ENCODE data around the gene GNAQ.
"Not testable (repeated sequence)": the region's sequence is repeated elsewhere in the genome, so short reads cannot be mapped to it uniquely, and the experiment has no call there.

GNAQ gene

DNA sequence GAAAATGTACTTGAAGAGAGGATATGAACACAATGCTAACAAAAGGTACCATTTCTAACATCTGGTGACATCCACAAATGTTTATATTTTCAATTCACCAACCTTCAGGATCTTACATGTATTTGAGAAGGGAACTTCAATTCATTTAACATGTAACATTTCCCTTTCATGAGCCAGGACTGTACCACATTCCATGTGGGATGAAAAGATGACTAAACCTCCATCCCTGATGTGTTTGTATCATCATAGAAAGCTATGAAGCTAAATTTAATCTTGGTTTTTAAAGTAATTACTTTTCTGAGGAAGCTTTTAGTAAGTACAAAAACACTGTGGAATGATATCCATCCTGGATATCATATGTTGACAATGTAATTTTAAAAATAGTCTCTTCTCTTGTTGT, 305.3 kb downstream of the GNAQ start:
- DNase-seq (ENCODE audit: low read depth, low spot score): no peak
- no peak overlapping the region for H3K27ac ChIP-seq

DNA sequence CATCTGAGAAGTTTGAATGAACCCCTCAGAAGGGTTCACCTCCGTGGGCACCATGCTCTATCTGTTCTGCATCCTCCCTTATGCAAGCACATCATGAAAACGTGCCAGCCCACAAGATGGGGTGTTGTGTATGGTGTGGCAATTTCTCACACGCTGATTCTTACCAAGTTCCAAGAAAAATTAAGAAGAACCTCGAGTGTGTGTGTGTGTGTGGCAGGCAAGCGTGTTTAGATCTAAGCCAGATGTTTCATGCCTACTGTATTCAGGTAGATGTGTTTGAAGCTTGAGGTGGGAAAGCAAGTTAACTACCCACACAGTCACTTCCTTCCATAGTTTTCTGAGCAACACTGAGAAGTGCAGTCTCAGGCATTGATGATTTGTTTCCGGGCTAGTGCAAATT, 305.8 kb downstream of the GNAQ start:
- no peak for DNase-seq (ENCODE audit: low read depth, low spot score)
- H3K27ac ChIP-seq: no peak overlapping the region

DNA sequence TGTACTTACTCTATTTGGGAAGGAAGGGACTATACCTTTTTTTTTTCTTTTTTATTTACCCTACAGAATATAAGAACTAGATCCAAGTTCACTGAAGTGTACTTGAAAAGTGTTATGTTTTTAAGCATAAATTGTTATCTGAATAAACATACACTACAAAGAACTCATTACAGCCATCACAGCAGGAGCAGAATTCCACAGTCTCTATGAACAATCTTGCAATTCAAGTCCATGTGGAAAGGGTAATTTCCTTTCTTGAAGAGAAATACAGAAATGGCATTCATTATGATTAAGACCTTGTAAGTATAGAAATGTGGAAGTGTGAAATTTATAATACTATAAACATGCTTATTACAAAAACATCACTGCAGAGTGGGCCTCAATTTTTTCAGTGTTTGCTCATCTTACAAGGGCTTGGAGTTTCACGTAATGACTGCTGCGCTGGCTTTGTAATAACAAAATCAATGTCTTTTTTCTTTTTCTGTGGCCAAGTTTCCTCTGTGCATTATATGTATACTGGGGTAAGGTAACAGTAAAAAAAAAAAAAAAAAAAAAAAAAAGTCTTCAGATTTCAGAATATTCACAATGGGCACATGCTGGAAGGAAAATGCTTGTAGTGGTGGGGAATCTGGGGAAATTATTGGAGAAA, 306.4 kb downstream of the GNAQ start:
- no peak overlapping the region for H3K27ac ChIP-seq

DNA sequence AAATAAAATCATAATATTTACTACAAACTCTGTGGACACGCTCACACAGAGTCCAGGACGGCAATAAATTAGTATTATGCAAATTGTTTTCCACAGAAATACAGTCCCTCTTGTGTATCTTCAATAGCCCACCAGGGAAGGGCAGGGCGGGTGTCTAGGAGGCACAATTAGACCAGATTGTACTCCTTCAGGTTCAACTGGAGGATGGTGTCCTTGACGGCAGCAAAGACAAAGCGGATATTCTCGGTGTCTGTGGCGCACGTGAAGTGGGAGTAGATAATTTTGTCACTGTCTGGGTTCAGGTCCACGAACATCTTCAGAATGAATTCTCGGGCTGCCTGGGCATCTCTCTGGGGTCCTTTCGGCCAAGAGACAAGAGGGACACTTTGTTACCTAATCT, 310.5 kb downstream of the GNAQ start:
- not testable (repeated sequence) for H3K27ac ChIP-seq; DNase-seq (ENCODE audit: low read depth, low spot score)

More for the DNA sequence above, 306.4 kb downstream of the GNAQ start:
- no peak for DNase-seq (ENCODE audit: low read depth, low spot score)

DNA sequence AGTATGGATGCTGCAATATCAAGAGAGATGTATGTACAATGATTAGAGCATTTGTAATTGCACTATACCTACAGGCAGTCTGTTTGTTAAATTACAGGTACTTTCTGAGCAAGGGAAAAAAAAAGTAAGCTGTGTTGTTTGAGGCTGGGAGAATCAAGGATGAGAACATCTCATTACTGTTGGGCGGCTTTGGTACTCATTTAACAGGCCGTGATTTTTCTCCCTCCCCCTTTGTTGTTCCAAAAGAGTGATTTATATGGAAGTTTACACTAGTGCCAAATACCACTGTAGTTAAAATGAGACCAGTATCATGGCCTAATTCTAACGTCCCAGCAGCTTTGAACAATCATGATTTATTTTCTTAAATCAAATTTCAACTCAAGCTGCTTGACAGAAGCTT, 312.3 kb downstream of the GNAQ start:
- DNase-seq (ENCODE audit: low read depth, low spot score): no peak

DNA sequence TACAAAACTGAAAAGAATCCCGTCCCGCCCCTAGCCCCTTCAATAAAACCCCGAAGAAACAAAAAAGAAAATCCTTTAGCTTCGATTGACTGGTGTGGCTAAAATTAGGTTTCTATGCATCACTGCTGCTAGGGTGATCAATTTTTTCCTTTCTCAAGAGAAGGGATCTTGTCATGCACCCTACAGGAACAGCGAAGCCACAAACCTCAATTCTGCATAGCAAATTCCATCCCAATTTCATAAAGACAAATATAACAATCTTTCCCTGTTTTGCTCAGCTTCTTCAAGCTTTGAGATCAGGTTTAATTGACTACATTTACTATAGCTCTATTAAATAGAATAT, 313.3 kb downstream of the GNAQ start:
- H3K27ac ChIP-seq: peak overlapping the region; percentile 43
- not testable (repeated sequence) for DNase-seq (ENCODE audit: low read depth, low spot score)

More for the DNA sequence above, 312.3 kb downstream of the GNAQ start:
- no peak overlapping the region for H3K27ac ChIP-seq

DNA sequence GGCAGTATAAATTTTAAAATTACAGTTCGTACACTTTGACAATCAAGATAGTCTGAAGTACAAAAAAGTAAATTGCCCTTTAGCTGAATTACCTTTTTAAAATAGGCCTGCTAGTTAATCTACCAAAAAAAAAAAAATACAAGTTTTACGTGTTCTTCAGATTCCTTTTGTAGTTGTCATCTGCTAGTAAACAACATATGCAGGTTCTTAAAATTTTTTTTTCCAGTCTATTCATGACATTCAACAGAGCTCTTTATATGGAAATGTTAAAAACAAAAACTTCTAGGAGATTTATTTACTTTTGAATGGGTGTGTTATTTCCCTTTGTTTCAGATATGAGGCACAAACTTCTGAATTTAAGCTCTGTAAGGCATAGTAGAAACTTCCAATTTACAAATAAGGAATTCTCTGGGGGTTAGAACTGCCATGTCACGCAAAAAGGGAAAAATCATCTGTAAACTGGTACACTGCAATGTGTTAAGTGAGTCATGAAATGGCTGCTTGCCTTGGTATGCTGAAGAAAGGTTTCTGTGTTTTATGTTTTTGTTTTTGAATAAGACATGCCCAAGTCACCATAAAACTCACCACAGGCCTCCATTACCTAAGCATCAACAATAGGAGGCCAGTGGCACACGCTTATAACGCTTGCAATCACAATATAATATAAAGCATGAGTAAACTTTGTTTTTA, 313.9 kb downstream of the GNAQ start:
- H3K27ac ChIP-seq: peak overlapping the region; percentile 43
- DNase-seq (ENCODE audit: low read depth, low spot score): not testable (repeated sequence)

DNA sequence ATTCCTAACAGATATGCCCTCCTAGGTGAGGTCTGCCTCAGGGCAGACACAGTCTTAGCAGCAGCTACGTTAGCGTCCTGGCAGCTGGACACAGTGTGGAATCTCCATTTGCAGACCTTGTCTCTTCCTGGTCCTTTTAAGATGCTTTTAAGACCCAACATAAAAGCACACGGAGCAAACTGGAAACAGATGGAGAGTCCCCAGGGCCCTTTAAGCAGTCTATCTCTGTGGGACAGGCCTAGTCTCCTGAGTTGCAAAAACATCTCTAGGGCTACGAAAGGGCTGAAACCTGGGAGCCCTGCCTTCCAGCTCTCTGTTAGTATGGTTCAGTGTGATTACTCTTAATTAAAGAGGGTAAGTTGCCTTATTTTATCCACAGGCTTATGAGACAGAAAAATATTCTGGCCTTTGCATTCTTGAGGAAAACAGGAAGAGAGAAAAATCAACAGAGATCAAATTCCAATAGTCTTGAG, 317.5 kb downstream of the GNAQ start:
- no peak for DNase-seq (ENCODE audit: low read depth, low spot score)
- H3K27ac ChIP-seq: peak overlapping the region; percentile 76

DNA sequence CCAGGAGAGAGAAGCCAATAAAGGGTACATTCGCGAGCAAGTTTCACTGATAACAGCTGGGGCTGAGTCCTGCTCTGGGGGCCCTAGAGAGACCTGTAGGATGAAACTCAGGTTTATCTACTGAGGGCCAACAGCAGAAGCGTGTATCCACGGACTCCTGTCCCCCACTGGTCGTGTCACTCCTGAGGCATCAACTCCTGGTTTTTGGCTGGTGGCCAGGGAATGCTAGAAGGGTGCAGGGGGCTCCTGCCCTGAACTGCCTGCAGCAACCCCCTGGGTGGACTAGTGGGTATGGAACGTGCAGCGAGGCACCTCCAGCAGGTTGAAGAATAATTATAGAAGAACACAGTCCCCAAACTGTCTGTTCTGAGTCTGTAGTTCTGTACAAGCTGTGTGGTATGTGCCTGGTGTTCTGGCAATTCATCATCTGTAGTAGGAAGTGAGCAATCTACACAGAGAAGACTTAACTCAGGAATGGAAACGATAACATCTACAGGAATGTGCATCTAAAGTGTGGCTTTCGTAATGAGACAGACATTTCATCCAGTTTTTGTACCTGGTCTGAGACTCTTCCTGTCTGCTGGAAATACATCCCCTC, 319.0 kb downstream of the GNAQ start:
- peak overlapping the region; percentile 76 for H3K27ac ChIP-seq
- peak; percentile 51 for DNase-seq (ENCODE audit: low read depth, low spot score)

DNA sequence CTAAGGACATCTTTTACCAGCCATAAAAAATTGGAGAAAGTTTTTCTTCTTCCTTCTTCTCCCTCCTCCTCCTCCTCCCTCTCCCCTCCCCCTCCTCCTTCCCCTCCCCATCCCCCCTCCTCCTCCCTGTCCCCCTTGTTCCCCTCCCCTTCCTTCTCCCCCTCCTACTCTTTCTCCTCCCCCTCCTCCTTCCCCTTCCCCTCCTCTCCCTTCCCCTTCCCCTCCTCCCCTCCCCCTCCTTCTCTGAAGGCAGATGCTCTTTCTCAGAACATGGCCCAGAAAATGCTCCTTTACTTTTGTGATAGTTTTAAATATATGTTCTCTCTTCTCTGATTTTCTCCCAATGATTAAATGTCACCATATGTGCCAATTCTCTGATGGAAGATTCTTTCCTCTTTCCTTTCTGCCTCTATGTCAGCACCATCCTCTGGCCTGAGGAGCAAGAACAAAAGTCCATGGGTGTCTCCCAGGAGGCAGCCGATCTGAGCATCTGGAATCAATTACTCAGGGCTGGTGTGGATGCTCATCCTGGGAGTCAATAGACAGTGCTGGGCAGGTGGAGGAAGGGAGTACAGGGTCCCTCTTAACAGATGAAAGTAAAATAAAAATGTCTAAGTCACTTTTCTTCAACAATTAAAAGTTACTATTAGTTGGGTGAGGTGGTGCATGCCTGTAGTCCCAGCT, 320.5 kb downstream of the GNAQ start:
- no peak overlapping the region for H3K27ac ChIP-seq
- no peak for DNase-seq (ENCODE audit: low read depth, low spot score)

DNA sequence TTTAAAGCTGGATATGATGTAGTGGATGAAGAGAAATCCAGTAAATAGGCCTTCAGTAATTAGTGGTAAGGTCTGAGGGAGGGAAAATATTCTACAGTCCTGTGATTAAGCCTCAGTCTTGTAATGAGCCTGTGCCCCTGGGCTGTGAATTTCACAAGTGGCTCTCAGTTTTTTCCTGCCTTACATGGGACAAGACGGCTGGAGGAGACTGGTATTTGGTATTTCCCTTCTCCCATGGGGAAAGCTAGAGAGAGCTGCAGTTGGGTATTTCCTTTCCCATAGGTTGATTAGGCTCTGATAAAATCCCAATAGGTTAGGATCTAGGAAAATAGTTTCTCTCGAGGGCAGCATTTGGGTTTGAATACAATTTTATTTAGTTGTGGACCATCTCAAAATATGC, 321.3 kb downstream of the GNAQ start:
- DNase-seq (ENCODE audit: low read depth, low spot score): no peak
- no peak overlapping the region for H3K27ac ChIP-seq

DNA sequence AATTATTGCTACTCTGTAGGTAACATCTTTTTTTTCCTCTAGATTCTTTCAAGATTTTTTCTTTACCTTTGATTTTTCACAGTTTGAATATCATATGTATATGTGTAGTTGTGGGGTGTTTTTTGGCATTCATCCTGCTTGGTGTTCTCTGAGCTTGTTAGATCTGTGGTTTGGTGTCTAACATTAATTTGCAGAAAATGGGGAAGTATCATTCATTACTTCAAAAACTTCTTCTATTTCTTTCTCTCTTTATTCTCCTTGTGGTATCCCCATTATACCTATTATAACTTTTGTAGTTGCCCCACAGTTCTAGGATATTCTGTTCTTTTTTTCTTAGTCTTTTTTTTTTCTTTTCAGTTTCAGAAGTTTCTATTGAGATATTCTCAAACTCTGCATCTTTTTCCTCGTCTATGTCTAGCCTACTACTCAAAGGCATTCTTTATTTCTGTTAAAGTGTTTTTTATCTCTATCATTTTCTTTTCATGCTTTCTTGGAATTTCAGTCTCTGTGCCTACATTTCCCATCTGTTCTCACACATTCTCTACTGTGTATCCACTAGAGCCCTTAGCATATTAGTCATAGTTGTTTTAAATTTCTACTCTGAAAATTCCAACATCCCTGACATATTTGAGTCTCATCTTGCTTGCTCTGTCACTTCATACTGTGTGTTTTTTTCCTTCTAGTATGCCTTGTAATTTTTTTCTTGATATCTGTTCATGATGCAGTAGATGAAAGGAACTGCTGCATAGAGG, 323.4 kb downstream of the GNAQ start:
- DNase-seq (ENCODE audit: low read depth, low spot score): no peak
- peak overlapping the region; percentile 60 for H3K27ac ChIP-seq

DNA sequence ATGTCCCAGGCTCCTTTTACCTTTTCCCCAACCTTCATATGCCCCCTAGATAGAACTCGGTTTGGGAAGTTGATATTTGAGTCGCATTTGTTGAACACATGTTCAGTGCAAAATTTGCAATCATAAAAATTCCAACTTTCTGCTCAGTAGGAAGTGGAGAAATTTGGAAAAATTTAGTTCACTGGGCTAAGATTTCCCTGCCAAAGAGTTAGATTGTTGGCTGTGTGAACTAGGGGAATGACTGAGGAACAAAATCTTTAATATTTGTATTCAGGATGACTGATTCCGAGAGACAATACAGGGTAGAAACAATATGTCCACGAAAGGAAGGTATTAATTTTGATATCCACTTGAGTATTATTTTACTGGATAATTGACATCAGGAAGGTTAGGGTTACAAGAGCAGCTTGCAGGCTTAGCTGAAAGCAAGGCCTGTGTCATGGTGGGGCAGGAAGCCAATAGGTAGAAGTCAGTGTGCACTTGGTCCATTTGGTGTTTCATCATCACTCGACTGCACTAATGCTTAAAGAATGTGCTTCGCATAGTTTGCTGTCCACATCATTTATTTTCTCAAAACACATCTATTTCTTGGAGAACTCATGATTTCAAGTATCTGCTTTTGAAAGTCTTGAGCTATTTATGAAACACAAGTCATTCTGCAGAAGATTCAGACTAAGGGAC, 324.1 kb downstream of the GNAQ start:
- peak overlapping the region; percentile 60 for H3K27ac ChIP-seq

DNA sequence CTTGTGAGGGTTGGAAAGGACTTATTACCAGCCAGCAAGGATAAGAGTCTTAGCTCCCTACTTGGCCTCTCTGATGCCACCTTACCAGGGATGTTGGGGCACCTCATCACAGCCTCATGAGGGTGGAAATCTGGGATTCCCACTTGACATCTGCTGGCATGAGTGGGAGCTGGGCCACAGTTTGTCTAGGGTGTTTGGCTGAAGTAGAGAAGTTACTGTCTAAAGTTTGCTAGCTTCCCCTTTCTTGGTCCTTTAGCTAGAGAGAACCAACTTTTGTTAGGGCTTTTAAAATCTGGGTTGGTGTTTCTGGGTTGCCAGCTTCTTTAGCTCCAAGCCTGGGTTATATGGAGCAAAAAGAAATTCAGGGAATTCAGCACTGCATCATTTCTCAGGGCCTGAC, 326.0 kb downstream of the GNAQ start:
- no peak overlapping the region for H3K27ac ChIP-seq
- DNase-seq (ENCODE audit: low read depth, low spot score): no peak

More for the DNA sequence above, 324.1 kb downstream of the GNAQ start:
- peak; percentile 74 for DNase-seq (ENCODE audit: low read depth, low spot score)

DNA sequence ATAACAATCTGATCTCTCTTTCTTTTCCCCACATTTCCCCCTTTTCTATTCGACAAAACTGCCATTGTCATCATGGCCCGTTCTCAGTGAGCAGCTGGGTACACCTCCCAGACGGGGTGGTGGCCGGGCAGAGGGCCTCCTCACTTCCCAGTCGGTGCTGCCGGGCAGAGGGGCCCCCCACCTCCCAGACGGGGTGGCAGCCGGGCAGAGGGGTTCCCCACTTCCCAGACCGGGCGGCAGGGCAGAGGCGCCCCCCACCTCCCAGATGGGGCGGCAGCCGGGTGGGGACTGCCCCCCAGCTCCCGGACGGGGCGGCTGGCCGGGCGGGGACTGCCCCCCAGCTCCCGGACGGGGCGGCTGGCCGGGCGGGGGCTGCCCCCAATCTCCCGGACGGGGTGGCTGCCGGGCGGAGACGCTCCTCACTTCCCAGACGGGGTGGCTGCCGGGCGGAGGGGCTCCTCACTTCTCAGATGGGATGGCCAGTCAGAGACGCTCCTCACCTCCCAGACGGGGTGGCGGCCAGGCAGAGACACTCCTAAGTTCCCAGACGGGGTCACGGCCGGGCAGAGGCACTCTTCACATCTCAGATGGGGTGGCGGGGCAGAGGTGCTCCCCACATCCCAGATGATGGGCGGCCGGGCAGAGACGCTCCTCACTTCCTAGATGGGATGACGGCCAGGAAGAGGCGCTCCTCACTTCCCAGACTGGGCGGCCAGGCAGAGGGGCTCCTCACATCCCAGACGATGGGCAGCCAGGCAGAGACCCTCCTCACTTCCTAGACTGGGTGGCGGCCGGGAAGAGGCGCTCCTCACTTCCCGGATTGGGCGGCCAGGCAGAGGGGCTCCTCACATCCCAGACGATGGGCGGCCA, 328.9 kb downstream of the GNAQ start:
- H3K27ac ChIP-seq; DNase-seq (ENCODE audit: low read depth, low spot score): not testable (repeated sequence)

DNA sequence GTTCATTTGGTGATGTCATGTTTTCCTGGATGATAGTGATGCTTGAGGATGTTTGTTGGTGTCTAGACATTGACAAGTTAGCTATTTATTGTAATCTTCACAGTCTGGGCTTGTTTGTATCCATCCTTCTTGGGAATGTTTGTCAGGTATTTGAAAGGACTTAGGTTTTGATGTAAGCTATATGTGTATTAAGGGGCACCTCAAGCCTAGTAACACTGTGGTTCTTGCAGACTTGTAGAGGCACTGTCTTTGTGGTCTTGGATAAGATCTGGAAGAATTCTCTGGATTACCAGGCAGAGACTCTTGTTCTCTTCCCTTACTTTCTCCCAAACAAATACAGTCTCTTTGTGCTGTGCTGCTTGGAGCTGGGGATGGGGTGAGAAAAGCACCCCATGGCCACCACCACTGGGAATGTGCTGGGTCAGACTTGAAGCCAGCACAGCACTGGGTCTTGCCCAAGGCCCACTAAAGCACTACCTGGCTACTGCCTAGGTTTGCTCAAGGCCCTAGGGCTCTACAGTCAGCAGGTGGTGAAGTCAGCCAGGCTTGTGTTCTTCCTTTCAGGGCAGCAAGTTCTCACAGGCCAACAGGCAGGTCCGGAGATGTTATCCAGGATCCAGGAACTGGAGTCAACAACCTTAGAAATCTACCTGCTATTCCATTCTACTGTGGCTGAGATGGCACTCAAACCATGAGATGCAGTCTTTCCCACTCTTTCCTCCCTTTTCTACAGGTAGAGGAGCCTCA, 334.2 kb downstream of the GNAQ start:
- peak; percentile 83 for DNase-seq (ENCODE audit: low read depth, low spot score)
- peak overlapping the region; percentile 41 for H3K27ac ChIP-seq

DNA sequence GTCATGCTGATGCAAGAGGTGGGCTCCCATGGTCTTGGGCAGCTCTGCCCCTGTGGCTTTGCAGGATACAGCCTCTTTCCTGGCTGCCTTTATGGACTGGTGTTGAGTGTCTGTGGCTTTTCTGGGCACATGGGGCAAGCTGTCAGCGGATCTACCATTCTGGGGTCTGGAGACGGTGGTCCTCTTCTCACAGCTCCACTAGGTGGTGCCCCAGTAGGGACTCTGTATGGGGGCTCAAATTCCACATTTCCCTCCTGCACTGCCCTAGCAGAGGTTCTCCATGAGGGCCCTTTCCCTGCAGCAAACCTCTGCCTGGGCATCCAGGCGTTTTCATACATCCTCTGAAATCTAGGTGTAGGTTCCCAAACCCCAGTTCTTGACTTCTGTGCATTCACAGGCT, 340.9 kb downstream of the GNAQ start:
- H3K27ac ChIP-seq; DNase-seq (ENCODE audit: low read depth, low spot score): not testable (repeated sequence)

DNA sequence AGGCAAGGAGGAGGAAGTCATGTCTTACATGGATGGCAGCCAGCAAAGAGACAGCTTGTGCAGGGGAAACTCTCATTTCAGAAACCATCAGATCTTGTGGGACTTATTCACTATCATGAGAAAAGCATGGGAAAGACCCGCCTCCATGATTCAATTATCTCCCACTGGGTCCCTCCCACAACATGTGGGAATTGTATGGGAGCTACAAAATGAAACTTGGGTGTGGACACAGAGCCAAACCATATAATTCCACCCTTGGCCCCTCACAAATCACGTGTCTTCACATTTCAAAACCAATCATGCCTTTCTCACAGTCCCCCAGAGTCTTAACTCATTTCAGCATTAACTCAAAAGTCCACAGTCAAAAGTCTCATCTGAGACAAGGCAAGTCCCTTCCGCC, 341.5 kb downstream of the GNAQ start:
- DNase-seq (ENCODE audit: low read depth, low spot score); H3K27ac ChIP-seq: not testable (repeated sequence)
